ENCODE data around the gene LCORL. TPM values are rescaled to one million over a fixed set of nuclear protein-coding genes. Genes with fewer than 3 reads are reported as not detected.

Gene LCORL
- total RNA-seq, 2 donors from 2014 or later, result 16.5 to 20.7 TPM

DNA sequence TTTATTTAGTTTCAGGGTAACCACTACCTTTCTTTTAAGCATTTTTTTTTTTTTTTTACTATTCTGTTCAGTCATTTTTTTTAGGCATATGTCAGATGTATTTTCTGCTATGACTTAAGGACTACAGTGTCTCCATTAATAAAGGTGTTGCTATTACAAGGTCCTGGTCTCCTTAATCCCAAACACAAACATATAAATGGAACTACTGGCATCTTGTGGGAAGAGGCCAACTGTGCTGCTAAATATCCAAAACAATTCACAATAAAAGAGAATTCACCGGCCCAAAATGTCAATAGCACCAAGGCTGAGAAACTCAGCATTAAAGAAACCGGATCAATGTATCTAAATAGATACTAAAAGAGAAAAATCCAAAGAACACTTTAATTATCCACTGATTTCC lies 26.4 kb downstream of the LCORL start:
- intact Hi-C loops (cut with DNase I), result no loop called here

DNA sequence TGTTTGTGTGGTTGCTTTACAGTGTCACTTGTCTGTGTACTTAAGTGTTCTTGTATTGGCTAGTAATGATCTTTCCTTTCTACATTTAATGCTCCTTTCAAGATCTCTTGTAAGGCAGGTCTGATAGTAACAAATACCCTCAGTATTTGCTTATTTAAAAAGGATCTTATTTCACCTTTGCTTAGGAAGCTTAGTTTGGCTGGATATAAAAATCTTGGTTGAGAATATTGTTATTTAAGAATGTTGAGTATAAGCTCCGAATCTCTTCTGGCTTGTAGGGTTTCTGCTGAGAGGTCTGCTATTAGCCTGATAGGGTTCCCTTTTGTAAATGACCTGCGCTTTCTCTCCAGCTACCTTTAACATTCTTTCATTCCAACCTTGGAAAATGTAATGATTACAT lies 35.7 kb downstream of the LCORL start:
- H3K4me3 ChIP-seq, result no peak overlapping the region
- H3K27ac ChIP-seq, result no peak overlapping the region
- H3K9ac ChIP-seq (ENCODE audit: low read depth in 2 of 2, low read length in 2 of 2), result no peak overlapping the region
- no peaks in the 10 kb centered on the region for H3K36me3 ChIP-seq
- no peak for DNase-seq
- no peaks in the 10 kb centered on the region for H3K4me1 ChIP-seq
- no peaks in the 10 kb centered on the region for H3K9me3 ChIP-seq
- TF ChIP-seq, protein P1, sequence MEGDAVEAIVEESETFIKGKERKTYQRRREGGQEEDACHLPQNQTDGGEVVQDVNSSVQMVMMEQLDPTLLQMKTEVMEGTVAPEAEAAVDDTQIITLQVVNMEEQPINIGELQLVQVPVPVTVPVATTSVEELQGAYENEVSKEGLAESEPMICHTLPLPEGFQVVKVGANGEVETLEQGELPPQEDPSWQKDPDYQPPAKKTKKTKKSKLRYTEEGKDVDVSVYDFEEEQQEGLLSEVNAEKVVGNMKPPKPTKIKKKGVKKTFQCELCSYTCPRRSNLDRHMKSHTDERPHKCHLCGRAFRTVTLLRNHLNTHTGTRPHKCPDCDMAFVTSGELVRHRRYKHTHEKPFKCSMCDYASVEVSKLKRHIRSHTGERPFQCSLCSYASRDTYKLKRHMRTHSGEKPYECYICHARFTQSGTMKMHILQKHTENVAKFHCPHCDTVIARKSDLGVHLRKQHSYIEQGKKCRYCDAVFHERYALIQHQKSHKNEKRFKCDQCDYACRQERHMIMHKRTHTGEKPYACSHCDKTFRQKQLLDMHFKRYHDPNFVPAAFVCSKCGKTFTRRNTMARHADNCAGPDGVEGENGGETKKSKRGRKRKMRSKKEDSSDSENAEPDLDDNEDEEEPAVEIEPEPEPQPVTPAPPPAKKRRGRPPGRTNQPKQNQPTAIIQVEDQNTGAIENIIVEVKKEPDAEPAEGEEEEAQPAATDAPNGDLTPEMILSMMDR (IDR thresholded peaks at IDR 0.05), result no peak
- intact Hi-C loops (cut with DNase I), result no loop called here
- H3K27me3 ChIP-seq, result no peaks in the 10 kb centered on the region

More for the DNA sequence above, 26.4 kb downstream of the LCORL start:
- H3K9me3 ChIP-seq, result no peaks in the 10 kb centered on the region
- H3K9ac ChIP-seq (ENCODE audit: low read depth in 2 of 2, low read length in 2 of 2), result no peak overlapping the region
- no peaks in the 10 kb centered on the region for H3K36me3 ChIP-seq
- no peak for DNase-seq
- H3K4me3 ChIP-seq, result no peak overlapping the region
- no peaks in the 10 kb centered on the region for H3K4me1 ChIP-seq
- H3K27ac ChIP-seq, result no peak overlapping the region
- TF ChIP-seq, protein P1 (IDR thresholded peaks at IDR 0.05), result no peak
- no peaks in the 10 kb centered on the region for H3K27me3 ChIP-seq

DNA sequence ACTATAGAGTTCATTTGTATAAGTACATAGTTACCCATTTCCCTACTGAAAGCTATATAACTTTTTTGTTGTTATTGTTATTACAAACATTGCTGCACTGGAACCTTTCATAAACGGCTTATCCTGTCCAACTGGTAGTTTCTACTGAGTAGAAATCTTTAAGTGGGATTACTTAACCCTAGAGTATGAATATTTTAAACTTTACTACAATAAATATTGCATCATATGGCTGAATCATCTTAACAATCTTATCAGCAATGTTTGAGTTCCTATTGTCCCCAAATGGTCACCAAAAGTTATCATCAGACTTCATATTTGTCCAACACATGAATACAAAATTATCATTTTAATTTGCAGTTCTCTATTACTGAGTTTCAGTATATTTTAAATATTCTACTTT lies 40.5 kb downstream of the LCORL start:
- no peak for DNase-seq
- TF ChIP-seq, protein P1 (IDR thresholded peaks at IDR 0.05), result no peak

DNA sequence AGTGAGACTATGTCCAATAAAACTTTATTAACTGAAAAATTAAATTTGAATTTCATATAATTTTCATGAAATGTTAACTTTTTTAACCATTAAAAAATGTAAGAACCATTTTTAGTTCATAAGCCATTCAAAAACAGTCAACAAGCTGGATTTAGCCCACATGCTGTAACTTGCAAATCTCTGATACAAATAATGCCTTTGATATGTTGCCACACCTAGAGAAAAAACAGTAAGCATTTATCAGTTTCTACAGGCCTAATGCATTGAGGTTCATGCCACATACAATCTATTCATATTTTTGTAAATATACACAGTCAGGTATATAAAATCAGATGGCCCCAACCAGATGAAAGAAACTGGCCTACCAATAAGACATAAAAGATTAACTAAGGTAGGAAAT lies 52.8 kb downstream of the LCORL start:
- Histone ChIP-seq H3K36me3 (no peaks in the 10 kb centered on the region), H3K9ac (ENCODE audit: low read depth in 2 of 2, low read length in 2 of 2) (no peak overlapping the region), H3K27ac (no peak overlapping the region), H3K4me3 (no peak overlapping the region), H3K4me1 (no peaks in the 10 kb centered on the region), H3K27me3 (no peaks in the 10 kb centered on the region), H3K9me3 (no peaks in the 10 kb centered on the region)
- intact Hi-C loops (cut with DNase I), result no loop called here
- no peak for DNase-seq
- TF ChIP-seq, protein P1 (IDR thresholded peaks at IDR 0.05), result no peak

More for the DNA sequence above, 40.5 kb downstream of the LCORL start:
- Histone ChIP-seq H3K36me3 (no peaks in the 10 kb centered on the region), H3K4me1 (no peaks in the 10 kb centered on the region), H3K9me3 (no peaks in the 10 kb centered on the region), H3K27ac (no peak overlapping the region), H3K27me3 (no peaks in the 10 kb centered on the region), H3K9ac (ENCODE audit: low read depth in 2 of 2, low read length in 2 of 2) (no peak overlapping the region), H3K4me3 (no peak overlapping the region)
- intact Hi-C loops (cut with DNase I), result no loop called here

DNA sequence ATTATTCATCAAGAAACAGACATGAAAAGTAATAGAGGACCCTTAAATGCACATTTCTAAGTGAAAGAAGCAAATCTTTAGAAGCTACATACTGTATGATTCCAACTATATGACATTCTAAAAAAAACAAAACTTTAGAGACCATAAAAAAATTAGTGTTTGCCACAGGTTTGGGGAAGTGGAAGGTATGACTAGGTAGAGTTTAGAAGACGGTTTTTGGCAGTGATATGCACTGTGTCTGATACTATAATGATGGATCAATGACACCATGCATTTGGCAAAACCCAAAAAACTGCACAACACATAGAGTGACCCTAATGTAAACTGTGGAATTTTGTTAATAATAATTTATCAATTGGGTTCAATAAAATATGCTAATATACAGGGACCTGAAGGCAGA lies 54.5 kb downstream of the LCORL start:
- Histone ChIP-seq H3K36me3 (no peaks in the 10 kb centered on the region), H3K27ac (no peak overlapping the region)

More for the DNA sequence above, 54.5 kb downstream of the LCORL start:
- no peak for DNase-seq
- Histone ChIP-seq H3K9me3 (no peaks in the 10 kb centered on the region), H3K27me3 (no peaks in the 10 kb centered on the region), H3K4me3 (no peak overlapping the region), H3K4me1 (no peaks in the 10 kb centered on the region), H3K9ac (ENCODE audit: low read depth in 2 of 2, low read length in 2 of 2) (no peak overlapping the region)
- TF ChIP-seq, protein P1 (IDR thresholded peaks at IDR 0.05), result no peak
- intact Hi-C loops (cut with DNase I), result no loop called here

Measured in colonic mucosa (tissue), 4 donors.